DMS 273 treated with DMSO at 0.1 percent for 48 hours (cell line): ENCODE data around the gene TTC21A.
"Not testable (repeated sequence)": the region's sequence is repeated elsewhere in the genome, so short reads cannot be mapped to it uniquely, and the experiment has no call there.

Experiments
- DNase-seq: peaks from one replicate; lab custom pipeline; 2025; lab: John Stamatoyannopoulos, UW

The TTC21A gene

DNA sequence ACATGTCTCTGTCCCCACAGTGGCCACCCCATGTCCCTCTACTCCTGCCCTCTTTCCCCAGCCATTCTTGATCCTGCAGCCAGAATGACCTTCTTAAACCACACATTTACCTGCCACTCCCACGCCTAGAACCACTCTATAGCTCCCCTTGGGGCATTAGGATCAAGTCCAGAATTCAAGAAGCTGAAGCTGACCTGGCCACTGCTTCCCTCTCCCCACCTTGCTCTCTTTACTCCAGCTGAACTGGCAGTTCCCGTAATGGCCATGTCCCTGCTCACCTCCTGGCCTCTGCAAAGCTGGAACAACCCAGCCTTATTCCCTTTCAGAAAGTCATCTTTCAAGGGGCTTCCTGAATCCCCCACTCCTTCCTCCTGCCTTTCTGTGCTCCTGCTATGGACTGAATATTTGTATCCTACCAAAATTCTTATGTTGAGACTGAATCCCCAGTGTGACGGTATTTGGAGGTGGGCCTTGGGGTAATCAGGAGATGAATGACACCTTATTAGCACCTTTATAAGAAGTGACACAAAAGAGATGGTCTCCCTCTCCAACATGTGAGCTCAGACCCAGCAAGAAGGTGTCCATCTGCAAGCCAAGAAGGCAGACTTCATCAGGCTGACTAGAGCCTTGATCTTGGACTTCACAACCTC, 42.1 kb downstream of the TTC21A start:
- no peak for DNase-seq

DNA sequence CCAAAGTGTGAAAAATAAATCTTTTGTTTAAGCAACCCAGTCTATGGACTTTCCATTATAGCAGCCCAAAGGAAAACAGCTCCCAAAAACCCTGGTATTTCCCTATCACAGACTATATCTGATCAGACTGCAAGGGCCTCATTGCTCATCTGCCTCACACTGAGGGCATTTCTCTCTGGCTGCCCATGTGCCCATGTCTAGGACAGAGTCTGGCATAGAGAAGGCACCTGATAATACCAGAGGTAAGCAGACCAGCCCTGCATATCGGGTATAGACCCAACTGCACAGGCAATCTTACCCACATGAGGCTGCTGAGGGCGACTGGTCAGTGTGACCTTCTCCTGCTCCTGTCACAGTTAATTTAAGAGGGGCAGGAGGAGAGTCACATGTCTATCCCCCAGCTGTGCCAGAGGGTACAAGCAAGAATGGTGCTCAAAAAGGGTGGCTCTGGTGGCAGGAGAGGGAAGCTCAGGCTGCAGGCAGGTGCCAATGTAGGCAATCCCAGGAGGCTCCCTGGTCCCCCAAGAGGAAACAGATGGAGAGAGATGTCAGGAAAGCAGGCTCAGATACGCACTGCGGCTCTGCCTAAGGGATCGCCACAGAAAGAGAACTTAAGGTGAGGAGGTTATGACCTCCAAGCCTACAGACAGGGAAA, 42.8 kb downstream of the TTC21A start:
- peak; percentile 23 for DNase-seq

DNA sequence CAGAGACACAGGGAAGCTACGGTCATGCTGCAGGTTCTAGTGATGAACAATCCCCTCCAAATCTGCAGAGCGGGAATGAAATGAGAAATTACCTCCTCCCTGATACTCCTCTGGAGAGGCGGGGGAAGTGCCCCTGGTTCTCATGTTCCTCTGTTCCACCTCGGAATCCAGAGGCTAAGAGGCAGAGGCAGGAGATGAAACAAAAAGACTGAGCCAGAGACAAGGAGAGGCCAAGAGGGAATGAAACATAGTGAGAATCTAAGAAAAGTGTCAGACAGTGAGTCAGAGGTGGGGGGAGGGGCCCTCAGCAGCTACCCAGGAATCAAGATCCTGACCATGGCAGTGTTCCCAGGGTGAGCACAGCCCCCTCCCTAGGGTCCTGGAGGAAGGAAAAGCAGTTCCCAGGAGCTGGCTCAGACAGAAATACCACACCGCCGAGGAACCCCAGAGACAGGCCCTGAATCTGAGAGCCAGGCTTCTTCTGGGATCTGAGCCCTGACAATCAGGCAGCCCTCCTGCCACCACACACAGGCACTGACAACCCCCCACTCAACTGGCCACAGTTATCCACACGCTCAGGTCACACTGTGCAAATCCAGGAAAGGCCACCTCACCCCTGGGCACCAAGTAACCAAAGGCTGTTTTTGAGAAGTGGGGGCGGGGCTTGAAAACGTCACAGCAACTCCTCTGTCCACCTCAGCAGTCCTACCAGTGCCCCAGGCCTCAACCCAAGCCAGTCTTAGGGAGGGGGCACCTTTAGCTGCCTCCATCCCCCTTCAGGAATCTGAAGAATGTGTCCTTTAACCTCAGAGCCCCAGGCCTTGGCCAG, 43.5 kb downstream of the TTC21A start:
- no peak for DNase-seq

DNA sequence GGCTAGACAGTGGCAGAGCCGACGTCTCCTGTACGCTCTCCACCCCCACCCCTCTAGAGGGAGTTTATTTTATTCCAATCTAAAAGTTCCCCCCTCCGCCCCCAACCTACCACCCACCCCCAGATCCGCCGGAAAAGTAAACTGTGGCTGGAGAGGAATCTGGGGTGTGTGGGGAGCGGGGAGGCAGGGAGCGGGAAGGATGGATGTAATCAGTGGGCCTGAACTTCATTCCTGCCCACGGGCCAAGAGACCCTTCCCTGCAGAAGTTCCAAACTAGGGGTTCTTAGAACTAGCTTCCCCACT, 46.4 kb downstream of the TTC21A start:
- DNase-seq, result no peak

GRCh38 chr3:39154280-39155021, 47.0 kb downstream of the TTC21A start:
- DNase-seq, result no peak

DNA sequence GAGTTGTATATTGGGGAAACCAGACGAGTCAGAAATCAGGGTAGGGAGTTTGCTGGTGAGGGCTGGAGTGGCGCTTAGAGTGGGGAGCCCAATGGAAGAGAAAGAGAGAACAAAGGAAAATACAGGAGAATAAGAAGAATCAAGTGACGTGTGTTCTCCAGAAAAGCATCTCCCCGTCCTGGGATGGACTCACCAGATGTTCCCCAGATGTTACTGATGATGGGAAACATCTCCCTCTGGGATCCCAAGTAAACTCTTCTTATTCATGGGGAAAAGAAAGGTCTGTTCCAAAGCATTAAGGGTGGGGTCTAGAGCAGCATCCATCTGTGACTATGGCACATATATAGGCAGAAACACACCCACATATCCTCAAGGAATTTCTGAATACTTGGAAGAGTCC, 48.9 kb downstream of the TTC21A start:
- no peak for DNase-seq

GRCh38 chr3:39157359-39157758, 49.9 kb downstream of the TTC21A start:
- no peak for DNase-seq

- DNase-seq, result no peak
Observed at GRCh38 chr3:39158148-39158715, 50.8 kb downstream of the TTC21A start.

GRCh38 chr3:39164414-39164813, 56.9 kb downstream of the TTC21A start:
- no peak for DNase-seq

DNA sequence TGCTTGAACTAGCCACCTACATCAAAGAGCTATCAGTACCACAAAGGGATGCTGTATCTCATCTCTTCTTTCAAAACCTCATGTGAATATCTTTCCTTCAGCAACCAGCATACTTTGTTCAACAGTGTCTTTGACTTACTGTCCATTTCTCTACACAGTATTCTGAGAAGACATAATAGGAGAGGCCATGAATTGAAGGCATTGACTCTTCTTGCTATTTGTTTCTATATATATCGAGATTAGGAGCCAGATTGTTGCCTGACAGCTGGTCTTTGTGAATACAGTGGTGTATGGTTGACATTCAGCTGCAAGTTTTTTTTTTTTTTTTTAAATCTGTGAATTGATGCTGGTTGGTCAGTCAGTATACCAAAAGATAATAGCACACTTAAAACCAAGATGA, 58.0 kb downstream of the TTC21A start:
- DNase-seq, result no peak

GRCh38 chr3:39166134-39166710, 58.7 kb downstream of the TTC21A start:
- no peak for DNase-seq

GRCh38 chr3:39166932-39167532, 59.6 kb downstream of the TTC21A start:
- DNase-seq, result no peak

DNA sequence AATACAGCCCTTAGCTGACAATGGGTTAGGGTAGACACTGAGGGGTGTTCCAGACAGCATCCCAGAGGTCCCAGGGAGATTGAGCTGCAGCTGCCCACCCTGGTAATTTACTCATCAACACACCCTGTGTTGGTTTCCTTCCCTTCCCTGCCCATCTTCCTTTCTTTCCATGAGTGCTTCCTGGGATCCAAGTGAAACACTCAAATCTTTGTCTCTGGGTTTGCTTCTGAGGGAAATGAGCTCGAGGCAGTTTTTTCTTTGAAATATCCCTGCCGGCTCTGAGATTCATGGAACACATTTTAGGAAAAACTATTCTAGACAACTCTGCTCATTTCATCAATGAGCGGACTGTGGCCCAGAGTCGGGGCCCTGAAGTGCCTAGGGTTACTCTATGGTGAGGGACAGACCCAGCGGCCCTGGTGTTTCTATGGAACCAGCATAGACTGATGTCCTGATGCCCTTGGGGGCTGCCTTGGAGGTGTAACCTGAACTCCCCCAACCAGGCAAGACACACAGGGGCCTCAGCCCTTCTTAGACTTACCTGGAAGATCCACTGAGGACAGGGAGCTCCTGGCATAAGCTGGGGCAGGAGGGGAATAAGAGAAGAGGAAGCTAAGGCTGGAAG, 60.8 kb downstream of the TTC21A start:
- no peak for DNase-seq

- no peak for DNase-seq
Observed at GRCh38 chr3:39169712-39170111, 62.2 kb downstream of the TTC21A start.

DNA sequence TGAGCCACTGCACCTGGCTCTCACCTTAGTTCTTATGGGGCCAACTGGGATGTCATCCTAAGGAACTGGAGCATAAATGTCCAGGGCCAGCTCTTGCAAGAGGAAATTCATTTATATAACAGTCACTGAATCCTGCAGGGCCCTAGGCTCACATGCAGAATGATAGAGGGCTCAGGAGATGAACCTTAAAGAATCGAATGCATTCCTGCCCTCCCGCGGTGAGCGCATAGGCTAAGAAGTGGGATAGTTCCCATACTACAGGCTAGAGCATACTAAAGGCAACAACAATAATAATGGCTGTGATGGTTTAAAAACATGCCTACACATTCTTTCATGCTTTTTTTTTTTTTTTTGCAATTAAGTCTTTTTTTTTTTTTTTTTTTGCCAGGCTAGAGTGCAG, 63.0 kb downstream of the TTC21A start:
- DNase-seq, result no peak

- DNase-seq, result not testable (repeated sequence)
Observed at GRCh38 chr3:39170877-39171276, 63.4 kb downstream of the TTC21A start.

DNA sequence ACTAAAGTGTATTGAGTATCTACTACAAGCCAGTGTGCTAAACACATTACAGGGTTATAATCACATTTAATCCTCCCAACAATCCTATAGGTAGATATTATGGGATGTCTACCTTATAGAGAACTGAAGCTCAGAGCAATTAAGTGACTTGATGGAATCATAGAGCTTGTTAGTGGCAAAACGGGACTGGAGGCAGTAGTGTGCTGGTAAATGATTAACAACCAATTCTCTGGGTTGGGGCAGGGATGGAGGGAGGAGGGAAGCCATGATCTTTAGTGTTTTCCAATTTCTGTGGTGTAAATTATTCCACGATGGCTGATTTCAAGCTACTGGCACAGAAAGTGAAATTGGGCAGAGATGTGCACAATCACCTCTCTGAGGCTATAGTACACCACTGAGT, 64.4 kb downstream of the TTC21A start:
- DNase-seq, result no peak

- DNase-seq, result no peak
Observed at GRCh38 chr3:39173318-39174125, 66.0 kb downstream of the TTC21A start.

GRCh38 chr3:39176025-39176714, 68.7 kb downstream of the TTC21A start:
- no peak for DNase-seq
